Right renal pelvis (tissue), 4 donors: Measurements from ENCODE around the gene SEC11A. TPM values are rescaled to one million over a fixed set of nuclear protein-coding genes. Genes with fewer than 3 reads are reported as not detected.
A peak's percentile ranks its signal among the peaks of the same experiment; 100 is the strongest.
"Not testable (repeated sequence)": the region's sequence is repeated elsewhere in the genome, so short reads cannot be mapped to it uniquely, and the experiment has no call there.

Source experiments
- DNase-seq, 4 donors: peaks; one replicate each; pipeline ENCODE4 v3.0.0-alpha.2; 2013; ENCODE audit warnings: low read depth in 4 of 4, low spot score in 3 of 4, missing footprints in 1 of 4
- polyA plus RNA-seq, 4 donors: library from polyadenylated mRNA; unstranded; fragments of 120-200 nt; gene quantifications; one replicate each; pipeline ENCODE4 v1.2.1, GENCODE V29; 2013; ENCODE audit not compliant: insufficient read length in 4 of 4

Gene SEC11A
- polyA plus RNA-seq, 4 donors = 265 to 302 (median 296) TPM

GRCh38 chr15:84647726-84648125 lies 68.2 kb downstream of the SEC11A start:
- DNase-seq = no peak

- no peak for DNase-seq
Measured at GRCh38 chr15:84645997-84646396, 69.9 kb downstream of the SEC11A start.

GRCh38 chr15:84645496-84645895 lies 70.4 kb downstream of the SEC11A start:
- DNase-seq = no peak

- no peak for DNase-seq
Measured at GRCh38 chr15:84643838-84644237, 72.1 kb downstream of the SEC11A start.

- DNase-seq = not testable (repeated sequence)
Measured at GRCh38 chr15:84642640-84643039, 73.3 kb downstream of the SEC11A start.

- not testable (repeated sequence) for DNase-seq
Measured at GRCh38 chr15:84641871-84642270, 74.1 kb downstream of the SEC11A start.

- no peak for DNase-seq
Measured at GRCh38 chr15:84638103-84638502, 77.8 kb downstream of the SEC11A start.

- no peak for DNase-seq
Measured at GRCh38 chr15:84634228-84634837, 81.6 kb downstream of the SEC11A start.

GRCh38 chr15:84633311-84634227 lies 82.4 kb downstream of the SEC11A start:
- peak in 3 of 4 donors; percentile 39 to 72 (median 58) for DNase-seq

- no peak for DNase-seq
Measured at GRCh38 chr15:84631706-84632272, 84.2 kb downstream of the SEC11A start.

GRCh38 chr15:84629033-84629432 lies 86.9 kb downstream of the SEC11A start:
- no peak for DNase-seq

- no peak for DNase-seq
Measured at GRCh38 chr15:84625123-84625522, 90.8 kb downstream of the SEC11A start.

GRCh38 chr15:84624359-84624758 lies 91.6 kb downstream of the SEC11A start:
- DNase-seq = no peak

GRCh38 chr15:84621358-84621979 lies 94.5 kb downstream of the SEC11A start:
- DNase-seq = no peak

- no peak for DNase-seq
Measured at GRCh38 chr15:84620626-84621025, 95.3 kb downstream of the SEC11A start.

Other genes starting within 250 kb of the SEC11A start
- gene ZSCAN2, start 115.1 kb downstream of the SEC11A start, polyA plus RNA-seq = 10 to 100 TPM; 26.6 to 29.4 (median 28.4) TPM
- gene WDR73, start 61.9 kb downstream of the SEC11A start, polyA plus RNA-seq = 10 to 100 TPM; 36.0 to 43.6 (median 37.5) TPM
- gene NMB, start 57.9 kb downstream of the SEC11A start, polyA plus RNA-seq = 1 to 10 TPM; 4.9 to 8.5 (median 5.8) TPM
- gene ZNF592, start 32.5 kb upstream of the SEC11A start, polyA plus RNA-seq = 10 to 100 TPM; 29.6 to 32.3 (median 31.8) TPM
- gene ALPK3, start 101.2 kb upstream of the SEC11A start, polyA plus RNA-seq = 10 to 100 TPM; 13.7 to 17.4 (median 15.9) TPM
- gene SLC28A1, start 168.5 kb upstream of the SEC11A start, polyA plus RNA-seq = 1 to 10 TPM; 4.3 to 8.5 (median 6.7) TPM